ENCODE results near the gene NKAIN1. TPM values are rescaled to one million over a fixed set of nuclear protein-coding genes. Genes with fewer than 3 reads are reported as not detected.

Gene NKAIN1
- total and polyA plus RNA-seq, 2 donors (not counting 3 experiments of a cell fraction or from before 2014, with no cell fraction given): 0.29 to 0.40 TPM

GRCh38 chr1:31272369-31272768 lies 32.7 kb upstream of the NKAIN1 start:
- H3K27ac ChIP-seq (ENCODE audit: insufficient read depth, low read depth, low read length): peak overlapping the region; percentile 8
- FAIRE-seq (peak; percentile 88), DNase-seq (ENCODE audit: low read depth, low spot score) (peak; percentile 90)
- no peaks in the 10 kb centered on the region for H3K79me2 ChIP-seq (ENCODE audit: control insufficient read depth, insufficient read depth, low read length)
- no peak overlapping the region for H3K9ac ChIP-seq (replicated peaks; ENCODE audit: extremely low read depth, insufficient read depth, low read length)
- ChIA-PET POLR2A (interaction anchor here (1.2 kb wide), 1 partner anchor 24 kb away, joined by 5 read pairs; the partner anchor contains the start of genes SNRNP40 and ZCCHC17), CTCF (interaction anchor here (0.9 to 1.8 kb wide), 2 partner anchors 9 to 24 kb away, joined by 4 to 6 read pairs; partner anchors contain the start of genes SNRNP40 and ZCCHC17)
- H4K20me1 ChIP-seq (replicated peaks; ENCODE audit: control insufficient read depth, extremely low read depth, insufficient read depth, low read length): no peaks in the 10 kb centered on the region
- TF ChIP-seq GATA2 (IDR thresholded peaks at IDR 0.05; ENCODE audit: insufficient read depth, insufficient read length, low read depth, low read length) (no peak), JUN (IDR thresholded peaks at IDR 0.05; ENCODE audit: borderline replicate concordance, insufficient read depth, insufficient read length, low read depth) (peak; percentile 51)
- H3K4me3 ChIP-seq (replicated peaks in 1 of 3; ENCODE audit: insufficient read depth in 1 of 3, low read depth in 1 of 3, low read length in 3 of 3): no peak overlapping the region
- no peaks in the 10 kb centered on the region for H3K9me3 ChIP-seq (replicated peaks; ENCODE audit: control insufficient read depth, insufficient read depth, low read length)
- dilution Hi-C loops (cut with MboI; ENCODE audit: extremely low pct_ligation_motif_present, low sequenced_read_pairs) (no loop called here), intact Hi-C loops (cut with micrococcal nuclease) (loop anchor here (5.0 kb wide), 1 partner anchor 90 kb away; no protein-coding TSS in a partner anchor)
- no peaks in the 10 kb centered on the region for H3K9me1 ChIP-seq (replicated peaks; ENCODE audit: control insufficient read depth, extremely low read depth, insufficient read depth, low read length)
- H3K36me3 ChIP-seq (ENCODE audit: control insufficient read depth in 2 of 2, extremely low read depth in 1 of 2, insufficient read depth in 2 of 2, low read length in 2 of 2): peaks cover 15 to 16% of the 10 kb centered on the region in 2 experiments
- no TSS peak for BruUV-seq (replicated peaks)
- no peak overlapping the region for H2AFZ ChIP-seq (ENCODE audit: low read depth, low read length)
- H3K27me3 ChIP-seq (ENCODE audit: control insufficient read depth in 2 of 2, insufficient read depth in 2 of 2, low read length in 2 of 2): no peaks in the 10 kb centered on the region
- peak overlapping the region; percentile 14 for H3K4me2 ChIP-seq (ENCODE audit: insufficient read depth, low read length)
- H3K4me1 ChIP-seq (ENCODE audit: control insufficient read depth, extremely low read depth, insufficient read depth, low read length): peaks cover 7% of the 10 kb centered on the region

DNA sequence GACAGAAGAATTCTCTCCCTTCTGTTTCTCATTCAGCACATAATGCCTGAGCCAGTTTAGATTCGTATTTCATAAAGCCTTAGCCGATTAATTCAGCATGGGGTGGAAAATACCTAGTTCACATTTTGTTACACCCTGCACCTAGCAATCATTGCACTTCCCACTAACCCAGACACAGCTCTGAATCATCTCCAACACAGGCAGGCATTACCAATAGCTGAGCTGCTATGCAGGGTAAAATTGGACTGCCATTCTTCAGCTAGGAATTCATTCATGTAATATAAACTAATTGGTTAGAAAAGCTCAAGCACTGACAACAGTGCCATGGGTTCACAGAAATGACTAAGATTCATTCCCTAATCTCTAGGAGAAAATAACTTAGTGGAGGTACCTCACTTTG lies 26.9 kb upstream of the NKAIN1 start:
- Histone ChIP-seq H2AFZ (ENCODE audit: low read depth, low read length) (no peak overlapping the region), H3K9ac (replicated peaks; ENCODE audit: extremely low read depth, insufficient read depth, low read length) (no peak overlapping the region), H3K36me3 (ENCODE audit: control insufficient read depth in 2 of 2, extremely low read depth in 1 of 2, insufficient read depth in 2 of 2, low read length in 2 of 2) (peaks cover 19 to 25% of the 10 kb centered on the region in 2 experiments), H3K4me1 (ENCODE audit: control insufficient read depth, extremely low read depth, insufficient read depth, low read length) (no peaks in the 10 kb centered on the region), H3K4me2 (ENCODE audit: insufficient read depth, low read length) (no peak overlapping the region), H3K79me2 (ENCODE audit: control insufficient read depth, insufficient read depth, low read length) (no peaks in the 10 kb centered on the region), H3K9me3 (replicated peaks; ENCODE audit: control insufficient read depth, insufficient read depth, low read length) (no peaks in the 10 kb centered on the region), H4K20me1 (replicated peaks; ENCODE audit: control insufficient read depth, extremely low read depth, insufficient read depth, low read length) (no peaks in the 10 kb centered on the region), H3K4me3 (replicated peaks in 1 of 3; ENCODE audit: insufficient read depth in 1 of 3, low read depth in 1 of 3, low read length in 3 of 3) (no peak overlapping the region), H3K27ac (ENCODE audit: insufficient read depth, low read depth, low read length) (no peak overlapping the region), H3K27me3 (ENCODE audit: control insufficient read depth in 2 of 2, insufficient read depth in 2 of 2, low read length in 2 of 2) (no peaks in the 10 kb centered on the region), H3K9me1 (replicated peaks; ENCODE audit: control insufficient read depth, extremely low read depth, insufficient read depth, low read length) (no peaks in the 10 kb centered on the region)
- FAIRE-seq: no peak
- ChIA-PET CTCF (no interaction called here), POLR2A (no interaction called here)
- no TSS peak for BruUV-seq (replicated peaks)
- DNase-seq (ENCODE audit: low read depth, low spot score): no peak
- intact Hi-C loops (cut with micrococcal nuclease): no loop called here
- dilution Hi-C loops (cut with MboI; ENCODE audit: extremely low pct_ligation_motif_present, low sequenced_read_pairs): no loop called here
- TF ChIP-seq EZH2 (IDR thresholded peaks at IDR 0.05; ENCODE audit: borderline replicate concordance, low read depth, low read length, severe bottlenecking) (no peak), MAX (IDR thresholded peaks at IDR 0.05; ENCODE audit: insufficient read depth, insufficient read length) (no peak), CTCF (IDR thresholded peaks at IDR 0.05; ENCODE audit: extremely low read depth in 1 of 2, insufficient read depth in 1 of 2, low read depth in 1 of 2, low read length in 2 of 2) (no peak), POLR2AphosphoS5 (IDR thresholded peaks at IDR 0.05; ENCODE audit: insufficient read depth, low read depth, low read length) (no peak), GATA2 (IDR thresholded peaks at IDR 0.05; ENCODE audit: insufficient read depth, insufficient read length, low read depth, low read length) (no peak), POLR2A (IDR thresholded peaks at IDR 0.05; ENCODE audit: low read depth, low read length) (no peak), JUN (IDR thresholded peaks at IDR 0.05; ENCODE audit: borderline replicate concordance, insufficient read depth, insufficient read length, low read depth) (no peak), FOS (IDR thresholded peaks at IDR 0.05; ENCODE audit: borderline replicate concordance, insufficient read depth, low read length) (no peak), MYC (IDR thresholded peaks at IDR 0.05; ENCODE audit: low read depth, low read length) (no peak)
